ENCODE measurements around the gene AIFM2. TPM values are rescaled to one million over a fixed set of nuclear protein-coding genes. Genes with fewer than 3 reads are reported as not detected.
A peak's percentile ranks its signal among the peaks of the same experiment; 100 is the strongest.

Gene AIFM2
- total RNA-seq, 1 donor from 2014 or later, result 20.2 TPM

DNA sequence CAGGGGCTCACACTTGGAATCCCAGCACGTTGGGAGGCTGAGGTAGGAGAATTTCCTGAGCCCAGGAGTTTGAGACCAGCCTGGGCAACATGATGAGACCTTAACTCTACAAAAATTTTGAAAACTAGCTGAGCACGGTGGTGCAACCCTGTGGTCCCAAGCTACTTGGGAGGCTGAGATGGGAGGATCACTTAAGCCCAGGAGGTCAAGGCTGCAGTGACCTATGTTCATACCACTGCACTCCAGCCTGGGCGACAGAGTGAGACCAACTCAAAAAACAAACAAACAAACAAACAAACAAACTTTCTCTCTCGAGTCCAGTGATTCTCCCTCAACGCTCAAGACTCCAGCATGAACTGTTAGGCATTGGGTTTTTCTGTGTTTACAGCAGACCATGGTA, 15.9 kb upstream of the AIFM2 start:
- ATAC-seq (no peak), DNase-seq (ENCODE audit: missing footprints) (no peak)
- intact Hi-C loops (cut with DNase I), result no loop called here

DNA sequence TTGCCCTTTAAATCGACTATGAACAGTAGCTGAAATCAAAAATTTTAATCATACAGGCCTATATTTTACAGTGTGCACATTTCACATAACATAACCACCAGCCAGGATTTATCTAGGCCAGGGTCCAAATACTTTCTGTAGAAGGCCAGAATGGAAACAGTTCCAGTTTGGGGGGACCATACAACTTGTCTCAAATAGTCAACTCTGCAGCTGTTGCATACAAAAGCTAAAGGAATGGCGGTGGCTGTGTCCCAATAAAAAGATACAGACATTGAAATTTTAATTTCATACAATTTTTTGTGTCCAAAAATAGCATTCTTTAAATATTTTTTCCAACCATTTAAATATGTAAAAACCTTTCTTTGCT, 14.6 kb upstream of the AIFM2 start:
- intact Hi-C loops (cut with DNase I), result no loop called here
- ATAC-seq, result no peak
- DNase-seq (ENCODE audit: missing footprints), result no peak

DNA sequence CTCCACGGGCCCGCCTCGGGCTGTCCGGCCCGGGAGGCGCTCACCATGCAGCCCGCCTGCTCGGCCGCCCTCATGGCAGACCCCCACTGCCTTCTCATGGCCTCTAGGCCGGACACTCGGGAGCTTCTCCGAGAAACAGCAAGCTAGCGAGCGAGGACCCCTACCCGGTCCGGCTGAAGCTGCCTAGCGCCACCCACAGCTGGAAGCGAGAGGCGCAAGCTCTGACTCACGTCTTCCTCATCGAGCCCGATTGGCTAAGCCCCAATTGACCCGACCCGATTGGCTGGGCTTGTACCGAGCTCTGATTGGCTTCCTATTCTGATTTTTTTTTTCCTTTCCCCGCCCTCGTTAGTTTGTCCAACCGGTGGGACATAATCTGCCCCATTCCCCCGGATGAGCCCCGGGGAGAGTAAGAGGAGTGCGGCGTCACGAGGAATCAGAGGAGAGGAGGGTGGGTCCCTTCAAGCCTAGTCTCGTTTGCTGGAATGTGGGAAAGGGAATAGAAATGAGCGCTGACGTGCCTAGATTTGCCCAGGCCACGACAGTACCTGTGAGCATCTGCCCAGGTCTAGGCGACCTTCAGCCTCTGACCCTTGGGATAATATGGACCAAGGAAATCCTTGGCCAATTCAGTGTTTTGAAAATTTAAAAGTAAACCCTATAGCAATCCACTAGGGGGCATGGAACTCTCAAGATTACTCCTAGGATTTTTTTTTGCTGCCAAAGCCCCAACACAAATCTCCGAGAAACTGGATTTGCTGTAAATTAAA, 14.0 kb upstream of the AIFM2 start, which contains the start of gene TYSND1:
TSS of gene TYSND1 (minus strand) at position 212 of the 770 bp plus-strand sequence. CDS start at position 98, 114 bp downstream.
- DNase-seq (ENCODE audit: missing footprints), result peak; percentile 97
- intact Hi-C loops (cut with DNase I), result no loop called here
- ATAC-seq, result peak; percentile 96

DNA sequence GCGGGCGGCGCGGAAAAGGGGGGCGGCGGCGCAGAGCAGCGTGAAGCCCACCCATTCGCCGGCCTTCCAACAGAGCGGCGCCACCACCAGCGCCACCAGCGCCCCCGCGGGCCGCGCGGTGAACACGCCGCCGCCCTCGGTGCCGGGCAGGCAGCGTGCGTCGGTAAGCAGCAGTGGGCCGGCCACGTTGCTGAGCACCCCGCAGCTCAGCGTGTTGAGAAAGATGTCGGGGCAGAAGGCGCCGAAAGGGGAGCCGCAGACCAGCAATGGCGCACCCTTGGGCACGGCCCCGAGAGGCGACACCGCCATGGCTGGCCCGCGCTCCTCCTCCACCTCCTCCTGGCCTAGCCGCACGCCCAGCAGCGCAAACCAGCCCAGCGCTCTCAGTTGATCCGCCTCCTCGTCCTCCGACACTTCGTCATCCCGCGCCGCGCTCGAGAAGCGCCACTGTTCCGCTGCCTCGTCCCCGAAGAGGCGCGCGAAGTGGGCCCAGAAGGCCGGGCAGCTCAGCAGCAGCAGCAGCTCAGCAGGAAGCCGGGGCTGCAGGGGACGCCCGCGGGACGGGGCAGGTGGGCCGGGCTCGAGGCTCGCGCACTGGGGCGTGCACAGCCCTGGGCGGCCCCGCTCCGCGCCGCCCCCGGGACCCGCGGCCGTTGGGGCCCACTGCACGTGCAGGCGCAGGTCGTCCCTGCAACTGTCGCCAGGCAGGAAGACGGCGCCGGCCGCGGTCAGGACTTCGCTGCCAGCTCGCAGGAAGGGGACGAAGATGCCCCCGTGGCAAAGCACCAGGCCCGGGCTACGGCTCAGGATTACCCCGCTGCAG, 13.3 kb upstream of the AIFM2 start:
- DNase-seq (ENCODE audit: missing footprints), result peak; percentile 88
- peak; percentile 72 for ATAC-seq
- intact Hi-C loops (cut with DNase I), result no loop called here

DNA sequence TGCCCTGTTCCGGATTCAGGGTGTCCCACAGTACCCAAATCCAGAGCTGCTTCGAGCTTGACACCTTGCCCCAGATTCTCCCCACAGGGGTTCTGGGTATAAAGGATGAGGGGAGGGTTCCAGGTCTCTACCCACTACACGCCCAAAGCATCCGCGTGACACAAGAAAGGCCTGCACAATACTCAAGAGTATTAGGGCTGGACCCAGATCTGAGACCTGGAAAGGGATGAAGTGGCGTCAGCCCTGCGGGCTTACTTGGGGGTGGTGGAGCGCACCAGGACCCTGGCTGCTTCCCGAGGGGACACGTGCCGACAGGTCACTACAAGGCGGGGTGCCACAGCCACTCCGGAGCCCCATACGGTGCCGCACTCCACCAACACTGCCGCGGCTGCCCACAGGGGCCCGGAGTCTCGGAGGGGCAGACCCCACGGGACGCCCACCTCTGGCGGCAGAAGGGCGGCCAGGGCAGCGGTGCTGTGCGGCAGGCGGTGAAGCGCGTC, 12.6 kb upstream of the AIFM2 start:
- ATAC-seq, result no peak
- no peak for DNase-seq (ENCODE audit: missing footprints)
- intact Hi-C loops (cut with DNase I), result no loop called here

DNA sequence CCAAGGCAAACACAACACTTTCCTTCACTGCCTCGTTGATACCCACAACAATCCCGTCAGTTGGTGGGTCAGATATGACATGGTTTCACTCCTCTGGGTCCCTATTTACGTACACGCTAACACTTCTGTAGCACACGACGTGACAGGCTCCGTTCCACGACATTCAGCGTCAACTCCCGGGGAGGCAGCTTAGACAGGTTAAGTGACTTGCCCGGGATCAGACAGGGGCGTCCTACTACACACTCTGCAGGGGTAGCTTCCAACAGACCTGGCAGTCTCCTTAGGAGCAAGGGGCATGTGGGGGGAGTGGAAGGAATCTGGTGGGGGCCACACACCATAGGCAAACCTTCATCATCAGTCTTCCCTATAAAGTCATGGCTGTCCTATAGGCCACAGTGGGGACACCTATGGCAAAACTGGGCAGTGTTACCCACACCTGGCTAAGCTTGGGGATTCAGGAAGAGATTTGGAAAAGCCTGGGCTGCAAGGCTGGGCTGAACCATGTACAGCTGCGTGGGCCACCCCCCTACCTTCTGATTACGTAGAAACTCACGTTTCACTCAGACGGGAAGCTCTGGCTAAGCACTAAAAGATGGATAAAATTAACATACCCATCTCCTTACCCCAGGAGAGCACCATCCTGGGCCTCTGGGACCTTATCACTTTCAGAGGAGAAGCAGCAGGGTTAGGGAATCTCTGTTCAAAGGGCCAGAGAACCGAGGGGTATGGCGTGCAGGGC, 11.9 kb upstream of the AIFM2 start:
- no peak for DNase-seq (ENCODE audit: missing footprints)
- intact Hi-C loops (cut with DNase I), result no loop called here
- no peak for ATAC-seq

DNA sequence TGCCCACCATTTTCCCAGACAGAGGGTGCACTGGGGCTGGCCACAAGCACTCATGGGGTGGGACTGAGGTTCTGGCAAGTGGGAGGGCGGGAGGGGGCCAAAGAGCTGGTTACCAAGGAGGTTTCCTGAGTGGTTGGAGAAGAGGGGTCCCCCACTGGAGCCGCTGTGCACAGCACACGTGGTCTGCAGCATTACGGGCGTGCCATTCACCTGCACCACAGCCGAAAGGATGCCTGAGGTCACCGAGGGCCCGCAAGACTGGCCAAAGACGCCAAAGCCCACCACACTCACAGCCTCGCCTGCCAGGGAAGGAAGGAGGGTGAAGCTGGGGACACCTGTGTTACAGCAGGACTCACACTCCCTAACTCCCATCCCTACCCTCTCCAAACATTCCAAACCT, 9.9 kb upstream of the AIFM2 start:
- no peak for ATAC-seq
- no peak for DNase-seq (ENCODE audit: missing footprints)

DNA sequence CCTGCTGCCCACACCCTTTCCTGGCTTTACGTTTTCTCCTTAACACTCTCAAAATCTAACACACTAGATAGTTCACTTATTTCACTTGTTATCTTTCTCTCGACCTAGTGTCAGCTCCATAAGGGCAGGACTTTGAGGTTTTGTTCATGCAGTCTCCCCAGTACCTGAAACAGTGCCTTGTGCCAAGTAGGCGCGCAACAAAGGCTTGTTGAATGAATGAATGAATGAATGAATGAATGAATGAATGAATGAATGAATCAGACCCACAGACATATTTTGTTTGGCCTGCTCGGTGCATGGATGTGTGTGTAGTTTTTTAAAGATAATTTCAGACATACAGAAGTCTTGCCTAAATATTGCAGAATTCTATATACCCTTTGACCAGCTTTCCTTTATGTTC, 7.7 kb upstream of the AIFM2 start:
- intact Hi-C loops (cut with DNase I), result no loop called here
- DNase-seq (ENCODE audit: missing footprints) (no peak), ATAC-seq (no peak)

More for the DNA sequence above, 9.9 kb upstream of the AIFM2 start:
- intact Hi-C loops (cut with DNase I), result no loop called here

DNA sequence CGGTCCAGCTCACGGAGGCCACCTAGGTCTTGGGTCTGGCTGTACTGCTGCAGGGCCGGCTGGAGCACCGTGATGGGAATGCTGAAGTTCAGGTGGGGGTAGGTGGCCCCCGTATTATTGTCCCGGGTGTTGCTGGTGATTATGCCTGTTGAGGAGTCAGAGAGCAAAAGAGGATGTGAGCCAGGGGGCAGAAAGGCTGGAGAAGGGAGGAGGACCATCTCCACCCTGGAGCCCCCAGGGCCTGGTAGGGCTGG, 7.3 kb upstream of the AIFM2 start:
- intact Hi-C loops (cut with DNase I), result no loop called here
- no peak for DNase-seq (ENCODE audit: missing footprints)
- no peak for ATAC-seq

DNA sequence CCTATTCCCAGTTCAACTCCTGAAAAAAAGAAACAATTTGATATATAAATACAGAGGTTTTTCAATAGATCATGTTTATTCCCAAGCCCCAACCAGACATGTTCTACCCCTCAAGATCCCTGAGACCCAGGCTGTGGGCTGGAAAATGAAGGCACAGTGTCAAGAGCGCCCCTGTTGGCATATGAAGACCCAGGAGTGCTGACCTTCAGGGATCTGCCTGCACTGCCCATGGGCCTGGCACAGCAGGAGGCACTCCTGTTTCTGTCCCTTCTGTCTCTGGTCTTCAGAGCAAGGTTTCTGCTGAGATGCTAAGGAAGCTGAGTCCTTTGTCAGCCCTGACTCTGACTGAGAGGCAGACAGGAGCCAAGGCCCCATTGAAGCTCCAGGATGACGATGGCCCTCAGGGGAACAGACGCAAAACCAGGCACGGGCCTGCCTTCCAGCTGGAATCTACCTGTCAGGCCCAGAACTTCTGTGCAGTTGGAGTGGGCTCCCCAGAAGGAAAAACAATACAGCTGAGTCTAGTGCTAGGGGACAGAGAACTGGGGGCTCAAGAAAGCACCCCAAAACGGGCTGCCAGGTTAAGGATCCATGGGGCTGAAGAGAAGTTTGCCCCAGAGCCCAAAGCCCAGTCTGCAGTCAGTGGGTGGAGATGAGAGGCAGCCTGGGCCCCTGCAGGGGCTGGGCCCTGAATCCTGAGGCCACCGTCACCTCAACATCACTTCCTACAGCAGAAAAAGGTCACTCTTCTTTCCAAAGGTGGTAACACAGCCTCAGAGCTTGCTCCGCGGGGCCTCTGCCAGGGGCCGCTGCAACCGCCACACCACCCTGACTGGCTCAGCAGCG, 6.7 kb upstream of the AIFM2 start:
- DNase-seq (ENCODE audit: missing footprints) (no peak), ATAC-seq (no peak)
- intact Hi-C loops (cut with DNase I), result no loop called here

DNA sequence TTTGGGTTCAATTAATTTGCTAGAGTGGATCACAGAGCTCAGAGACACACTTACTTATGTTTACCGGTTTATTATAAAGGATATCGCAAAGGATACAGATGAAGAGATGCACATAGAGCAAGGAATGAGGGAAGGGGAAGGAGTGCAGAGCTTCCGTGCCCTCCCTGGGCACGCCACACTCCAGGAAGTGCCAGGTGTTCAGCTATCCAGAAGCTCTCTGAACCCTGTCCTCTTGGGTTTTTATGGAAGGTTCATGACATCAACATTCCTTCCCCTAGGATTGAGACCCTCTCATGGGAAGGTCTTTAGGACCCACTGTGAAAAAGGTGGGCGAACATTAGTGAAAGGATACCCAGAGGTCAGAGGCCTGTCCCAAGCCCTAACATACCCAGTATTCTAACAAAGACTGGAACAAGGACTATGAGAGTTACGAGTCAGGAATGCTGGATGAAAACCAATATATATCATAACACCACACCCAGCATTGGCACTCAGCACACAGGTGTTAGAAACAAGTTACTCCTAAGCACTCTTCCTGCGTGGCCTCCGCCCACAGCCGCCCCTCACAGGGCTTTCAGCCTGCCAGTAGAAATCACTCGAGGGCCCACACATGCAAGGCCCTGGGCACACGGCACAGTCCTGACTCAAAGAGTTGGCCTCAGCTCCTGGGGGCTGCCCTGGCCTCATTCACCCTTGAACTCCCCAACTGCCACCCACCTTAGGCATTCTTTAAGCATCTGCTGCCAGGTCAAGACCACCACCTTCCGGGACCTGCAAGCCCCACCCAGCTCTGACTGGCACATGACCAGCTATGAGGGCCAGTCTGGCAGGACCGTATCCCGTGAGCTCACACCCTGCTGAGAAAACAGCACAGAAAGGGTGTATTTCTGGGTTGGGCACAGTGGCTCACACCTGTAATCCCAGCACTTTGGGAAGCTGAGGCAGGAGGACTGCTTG, 5.6 kb upstream of the AIFM2 start:
- DNase-seq (ENCODE audit: missing footprints) (no peak), ATAC-seq (no peak)
- intact Hi-C loops (cut with DNase I), result no loop called here

DNA sequence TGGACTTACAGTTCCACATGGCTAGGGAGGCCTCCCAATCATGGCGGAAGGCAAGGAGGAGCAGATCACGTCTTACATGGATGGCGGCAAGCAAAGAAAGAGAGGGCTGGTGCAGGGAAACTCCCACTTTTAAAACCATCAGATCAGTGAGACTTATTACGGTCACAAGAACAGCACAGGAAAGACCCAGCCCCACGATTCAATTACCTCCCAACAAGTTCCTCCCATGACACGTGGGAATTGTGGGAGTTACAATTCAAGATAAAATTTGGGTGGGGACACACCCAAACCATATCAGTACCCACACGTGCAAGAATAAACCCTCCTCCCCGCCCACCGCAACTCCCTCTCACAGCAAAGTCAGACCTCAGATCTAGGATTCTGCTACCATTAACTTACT, 4.5 kb upstream of the AIFM2 start:
- no peak for ATAC-seq
- DNase-seq (ENCODE audit: missing footprints), result no peak
- intact Hi-C loops (cut with DNase I), result no loop called here

DNA sequence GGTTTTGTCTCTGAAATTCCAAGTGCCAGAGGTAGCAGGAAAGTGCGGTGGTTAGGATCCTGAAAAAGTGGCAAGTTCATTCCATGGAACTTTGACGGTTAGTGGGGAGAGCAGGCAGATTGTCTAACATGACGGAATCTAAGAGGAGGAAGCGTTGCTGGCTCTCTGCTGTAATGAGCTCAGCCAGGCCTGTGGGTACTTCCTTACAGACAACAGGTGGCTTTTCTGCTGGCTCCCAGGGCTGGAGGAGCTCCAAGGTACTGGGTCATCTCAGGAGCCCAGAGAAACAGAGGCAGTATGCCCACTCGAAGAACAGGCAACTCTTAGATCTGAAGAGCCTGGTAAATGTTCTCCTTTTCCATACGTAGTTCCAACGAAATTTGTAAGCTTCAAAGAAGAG, 3.1 kb upstream of the AIFM2 start:
- no peak for DNase-seq (ENCODE audit: missing footprints)
- no peak for ATAC-seq
- intact Hi-C loops (cut with DNase I), result no loop called here

DNA sequence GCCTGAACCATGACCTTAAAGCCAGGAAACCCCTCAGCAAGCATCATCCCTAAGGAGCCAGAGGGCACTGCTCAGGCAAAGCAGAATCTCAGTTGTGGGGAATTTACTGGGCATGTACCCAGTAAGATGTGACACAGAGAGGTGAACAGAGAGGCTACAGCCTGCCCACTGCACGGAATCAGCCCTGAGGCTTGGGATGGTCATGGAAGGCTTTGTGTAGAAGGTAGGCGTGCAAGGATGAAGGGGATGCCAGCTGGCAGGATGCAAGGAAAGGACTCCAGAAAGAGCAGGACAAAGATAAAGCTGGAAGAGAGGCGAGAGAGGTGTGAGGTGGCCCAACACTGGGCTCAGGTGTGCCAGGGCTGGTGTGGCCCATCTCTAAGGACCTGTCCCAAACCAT, 2.4 kb upstream of the AIFM2 start:
- no peak for DNase-seq (ENCODE audit: missing footprints)
- no peak for ATAC-seq
- intact Hi-C loops (cut with DNase I), result no loop called here

DNA sequence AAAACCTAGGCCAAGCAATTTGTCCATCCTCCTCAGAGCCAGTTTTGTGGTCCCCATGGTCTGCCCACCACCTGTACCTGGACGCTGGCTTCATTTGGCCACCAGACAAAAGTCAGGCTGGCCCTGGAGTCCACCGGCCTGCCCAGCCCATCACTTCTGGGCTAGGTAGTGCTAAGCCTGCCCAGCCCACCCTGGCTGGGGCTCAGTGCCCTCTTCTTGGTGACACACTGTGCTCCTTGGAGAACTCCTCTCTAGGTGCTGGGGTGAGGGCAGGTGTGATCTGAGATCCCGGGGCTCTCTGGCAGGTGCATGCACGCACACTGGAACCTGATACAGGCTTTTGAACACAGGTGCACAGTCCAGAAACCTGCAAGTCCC, 1.1 kb downstream of the AIFM2 start:
- no peak for DNase-seq (ENCODE audit: missing footprints)
- ATAC-seq, result no peak
- intact Hi-C loops (cut with DNase I), result no loop called here

DNA sequence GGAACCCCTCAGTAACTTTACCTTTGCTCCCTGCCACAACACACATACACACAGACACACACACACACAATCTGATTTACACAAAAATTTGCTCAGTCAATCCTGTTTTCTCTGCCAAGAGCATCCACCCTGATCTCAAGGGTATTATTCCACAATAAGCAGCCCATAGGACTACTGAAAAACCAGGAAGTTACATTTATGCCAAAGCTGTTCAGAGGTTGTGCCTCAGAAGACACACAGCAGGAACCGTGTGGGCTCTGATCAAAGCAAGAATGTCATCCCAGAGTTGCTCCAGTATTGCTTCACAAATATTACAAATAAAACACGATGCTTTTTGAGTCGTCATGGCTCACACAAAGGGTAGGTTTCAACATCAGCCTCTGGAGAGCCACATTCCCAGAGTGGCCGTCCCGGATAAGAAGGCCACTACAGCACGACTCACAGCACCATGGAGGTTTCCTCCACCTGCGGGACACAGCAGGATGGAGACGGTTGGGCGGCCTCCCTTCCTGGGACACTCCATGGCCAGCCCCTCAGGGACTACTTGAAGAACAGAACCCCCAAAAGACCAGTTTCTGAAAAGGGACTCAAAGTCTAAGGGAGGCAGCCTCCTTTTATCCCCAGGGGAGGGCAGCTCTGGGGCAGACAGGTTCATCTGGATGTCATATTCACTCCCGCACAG, 1.6 kb downstream of the AIFM2 start:
- intact Hi-C loops (cut with DNase I), result no loop called here
- ATAC-seq, result peak; percentile 32
- DNase-seq (ENCODE audit: missing footprints), result no peak

DNA sequence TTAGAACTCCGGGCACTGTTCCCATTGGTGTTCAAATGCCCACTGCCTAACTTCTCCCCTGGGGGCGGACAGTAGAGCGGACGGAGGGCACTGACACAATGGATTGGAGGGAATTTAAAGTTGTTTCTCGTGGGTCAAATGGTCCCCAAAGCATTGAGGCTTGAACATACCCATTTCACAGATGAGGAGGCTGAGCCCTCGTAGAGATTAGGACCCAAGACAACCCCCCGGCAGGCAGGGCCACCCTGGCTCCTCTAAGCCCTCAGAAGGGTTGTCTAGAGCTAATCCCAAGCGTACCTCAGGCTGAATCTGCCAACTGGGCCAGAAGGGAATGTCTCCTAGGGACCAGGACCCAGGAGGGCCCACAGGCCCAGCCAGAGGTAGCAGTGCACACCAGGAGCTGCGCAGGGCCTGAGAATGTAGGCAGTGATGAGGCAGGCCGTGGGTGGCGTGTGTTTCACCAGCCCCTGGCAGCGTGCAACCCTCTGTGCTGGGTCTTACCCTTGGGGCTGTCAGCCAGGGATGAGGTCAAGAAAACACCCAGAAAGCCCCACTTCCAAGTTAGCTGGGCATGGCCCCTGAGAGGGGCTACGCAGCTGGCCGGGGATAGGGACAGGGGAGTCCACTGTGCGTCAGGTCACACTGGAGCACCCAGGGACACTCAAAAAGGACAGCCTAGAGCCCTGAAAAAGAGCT, 5.8 kb downstream of the AIFM2 start:
- no peak for ATAC-seq
- intact Hi-C loops (cut with DNase I), result no loop called here

More for the DNA sequence above, 5.8 kb downstream of the AIFM2 start:
- DNase-seq (ENCODE audit: missing footprints), result no peak
